ENCODE data around the gene MOCOS.

DNA sequence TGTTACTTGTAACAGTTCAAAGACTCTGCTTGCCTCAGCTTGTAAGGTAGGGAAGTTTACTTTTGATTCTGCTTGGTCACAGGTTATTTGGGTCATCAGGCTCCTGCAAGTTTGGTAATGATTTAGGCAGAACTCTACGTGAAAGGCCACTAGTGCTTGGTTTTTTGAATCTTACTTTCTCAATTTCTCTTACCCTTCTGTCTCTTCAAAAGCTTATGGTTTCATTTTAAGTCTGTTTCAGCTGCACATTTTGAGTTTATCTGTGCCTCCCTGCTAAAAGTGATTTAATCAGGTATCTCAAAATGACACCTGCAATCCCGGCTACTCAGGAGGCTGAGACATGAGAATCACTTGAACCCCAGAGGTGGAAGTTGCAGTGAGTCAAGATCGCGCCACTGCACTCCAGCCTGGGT lies 26.3 kb upstream of the MOCOS start:
- TF ChIP-seq, protein P1, sequence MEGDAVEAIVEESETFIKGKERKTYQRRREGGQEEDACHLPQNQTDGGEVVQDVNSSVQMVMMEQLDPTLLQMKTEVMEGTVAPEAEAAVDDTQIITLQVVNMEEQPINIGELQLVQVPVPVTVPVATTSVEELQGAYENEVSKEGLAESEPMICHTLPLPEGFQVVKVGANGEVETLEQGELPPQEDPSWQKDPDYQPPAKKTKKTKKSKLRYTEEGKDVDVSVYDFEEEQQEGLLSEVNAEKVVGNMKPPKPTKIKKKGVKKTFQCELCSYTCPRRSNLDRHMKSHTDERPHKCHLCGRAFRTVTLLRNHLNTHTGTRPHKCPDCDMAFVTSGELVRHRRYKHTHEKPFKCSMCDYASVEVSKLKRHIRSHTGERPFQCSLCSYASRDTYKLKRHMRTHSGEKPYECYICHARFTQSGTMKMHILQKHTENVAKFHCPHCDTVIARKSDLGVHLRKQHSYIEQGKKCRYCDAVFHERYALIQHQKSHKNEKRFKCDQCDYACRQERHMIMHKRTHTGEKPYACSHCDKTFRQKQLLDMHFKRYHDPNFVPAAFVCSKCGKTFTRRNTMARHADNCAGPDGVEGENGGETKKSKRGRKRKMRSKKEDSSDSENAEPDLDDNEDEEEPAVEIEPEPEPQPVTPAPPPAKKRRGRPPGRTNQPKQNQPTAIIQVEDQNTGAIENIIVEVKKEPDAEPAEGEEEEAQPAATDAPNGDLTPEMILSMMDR (IDR thresholded peaks at IDR 0.05), result no peak
- TF ChIP-seq POLR2A (IDR thresholded peaks at IDR 0.05), result no peak

Measured in ovary (tissue), 3 donors.